ENCODE measurements around the gene DNAJB14.
A peak's percentile ranks its signal among the peaks of the same experiment; 100 is the strongest.

- TF ChIP-seq POLR2AphosphoS5 (IDR thresholded peaks at IDR 0.05; ENCODE audit: low read depth, low read length) = no peak
- TF ChIP-seq CTCF (IDR thresholded peaks at IDR 0.05 in 2 of 3, conservative IDR thresholded peaks at IDR 0.05 in 1 of 3; ENCODE audit: borderline replicate concordance in 1 of 3, insufficient read depth in 1 of 3, low read depth in 2 of 3, low read length in 2 of 3) = peak; percentile 49 to 71 (median 62); a peak in 5 of 6 replicates
- no peak for TF ChIP-seq POLR2A (IDR thresholded peaks at IDR 0.05; ENCODE audit: borderline replicate concordance, extremely low read depth, insufficient read depth, insufficient read length)
- no peak for TF ChIP-seq FOSL1 (IDR thresholded peaks at IDR 0.05; ENCODE audit: low read depth)
- TF ChIP-seq MAX (IDR thresholded peaks at IDR 0.05) = no peak
These were observed 61.3 kb downstream of the DNAJB14 start for GRCh38 chr4:99885063-99885664.

Data from HCT116 (cell line).